ENCODE measurements around the gene TBXT.

Gene TBXT

GRCh38 chr6:166112580-166112979 is 55.1 kb downstream of the TBXT start:
- DNase-seq, result no peak

DNA sequence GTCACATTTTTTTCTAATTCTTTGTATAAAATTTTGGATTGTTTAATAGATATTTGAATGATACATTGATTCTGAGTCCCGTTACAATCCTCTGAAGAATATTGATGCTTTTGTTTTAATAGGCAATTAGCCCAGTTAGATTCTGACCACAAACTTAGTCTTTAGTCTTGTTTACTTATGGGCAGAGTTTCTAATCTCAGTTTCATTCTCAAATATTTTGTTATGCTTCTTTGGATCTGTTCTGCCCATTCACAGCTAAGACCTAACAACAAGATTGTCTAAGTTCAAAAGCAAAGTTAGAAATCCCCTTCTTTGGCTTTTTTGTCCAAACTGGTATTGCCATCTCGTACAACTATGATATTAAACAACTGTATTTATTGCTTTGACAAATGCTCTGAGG is 58.0 kb downstream of the TBXT start:
- no peak for DNase-seq
